ENCODE measurements around the gene PLEKHH1.

PLEKHH1 gene

DNA sequence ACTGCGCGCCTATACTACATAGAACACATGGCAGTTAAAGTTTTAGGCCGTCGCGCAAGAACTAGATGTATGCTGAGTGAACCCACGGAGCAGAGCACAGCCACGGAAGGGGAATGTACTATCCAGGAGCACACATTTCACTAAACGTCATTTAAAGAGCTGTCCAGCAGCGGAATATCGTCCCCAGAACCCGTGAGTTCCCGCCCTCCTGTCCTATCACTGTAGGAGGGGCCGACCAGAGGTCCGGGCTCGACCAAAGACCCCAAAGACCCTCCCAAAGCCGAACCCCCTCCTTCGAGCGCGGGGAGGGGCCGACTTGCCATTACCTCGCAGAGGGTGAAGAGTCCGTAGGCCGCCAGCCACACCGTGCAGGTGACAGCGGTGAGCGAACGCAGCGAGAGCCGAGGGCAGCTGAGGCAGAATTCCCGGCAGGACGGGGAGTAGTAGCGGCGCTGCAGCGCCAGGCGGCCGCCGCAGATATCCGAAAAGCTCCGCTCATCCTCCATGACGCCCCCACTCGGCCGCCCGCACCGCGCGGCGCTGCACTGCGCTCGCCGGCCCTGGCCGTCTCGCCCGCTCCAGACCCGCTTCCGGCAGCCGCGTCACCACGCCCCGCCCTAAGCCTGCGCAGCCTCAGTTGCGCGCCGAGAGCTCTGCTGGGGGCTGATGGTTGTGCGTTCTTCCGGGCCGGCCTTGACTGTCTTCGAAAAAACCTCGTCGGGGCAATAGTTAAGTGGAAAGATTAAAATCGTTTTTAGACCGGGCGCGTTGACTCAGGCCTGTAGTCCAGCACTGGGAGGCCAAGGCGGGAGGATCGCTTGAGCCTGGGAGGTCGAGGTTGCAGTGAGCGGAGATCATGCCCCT is 66.8 kb downstream of the PLEKHH1 start, which contains the start of gene PIGH:
Gene PIGH, minus strand, starts transcription at position 571 of the 864 bp plus-strand sequence. Its CDS starts 65 bp downstream, at position 506.
- POLR2A ChIA-PET: interaction anchor here (0.5 to 2.0 kb wide), 19 partner anchors 8 to 219 kb away, joined by 3 to 14 read pairs (median 4); partner anchors contain the start of genes PLEKHH1, RAD51B and RDH11
- Histone ChIP-seq H3K27ac (ENCODE audit: extremely low read depth, low read depth, low read length) (peak within 1 kb of the TSS; percentile 76), H3K36me3 (ENCODE audit: control insufficient read depth in 2 of 2, insufficient read depth in 1 of 2, low read length in 2 of 2) (no peaks in the 10 kb centered on the region), H3K4me1 (ENCODE audit: control insufficient read depth, insufficient read depth, low read length) (no peaks in the 10 kb centered on the region), H3K9me3 (ENCODE audit: control insufficient read depth, insufficient read depth, low read depth, low read length) (no peaks in the 10 kb centered on the region), H3K4me3 (ENCODE audit: low read depth, low read length) (peak within 1 kb of the TSS; percentile 95)
- CTCF ChIA-PET: interaction anchor here (0.6 to 2.7 kb wide), 15 partner anchors 9 to 981 kb away, joined by 3 to 15 read pairs (median 6); partner anchors contain the start of gene ATP6V1D
- TF ChIP-seq, protein P1, sequence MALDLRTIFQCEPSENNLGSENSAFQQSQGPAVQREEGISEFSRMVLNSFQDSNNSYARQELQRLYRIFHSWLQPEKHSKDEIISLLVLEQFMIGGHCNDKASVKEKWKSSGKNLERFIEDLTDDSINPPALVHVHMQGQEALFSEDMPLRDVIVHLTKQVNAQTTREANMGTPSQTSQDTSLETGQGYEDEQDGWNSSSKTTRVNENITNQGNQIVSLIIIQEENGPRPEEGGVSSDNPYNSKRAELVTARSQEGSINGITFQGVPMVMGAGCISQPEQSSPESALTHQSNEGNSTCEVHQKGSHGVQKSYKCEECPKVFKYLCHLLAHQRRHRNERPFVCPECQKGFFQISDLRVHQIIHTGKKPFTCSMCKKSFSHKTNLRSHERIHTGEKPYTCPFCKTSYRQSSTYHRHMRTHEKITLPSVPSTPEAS (tag by site-specific recombination; IDR thresholded peaks at IDR 0.05): no peak
- no peak for TF ChIP-seq ZNF121 (tag by site-specific recombination; IDR thresholded peaks at IDR 0.05)
- no peak for TF ChIP-seq ZNF768 (tag by site-specific recombination; IDR thresholded peaks at IDR 0.05)
- TF ChIP-seq ZNF624 (tag by site-specific recombination; IDR thresholded peaks at IDR 0.05): no peak
- TF ChIP-seq TSHZ1 (tag by site-specific recombination; IDR thresholded peaks at IDR 0.05; ENCODE audit: borderline replicate concordance): no peak
- no peak for TF ChIP-seq ZNF513 (tag by site-specific recombination; IDR thresholded peaks at IDR 0.05)
- TF ChIP-seq ZNF24 (tag by site-specific recombination; IDR thresholded peaks at IDR 0.05): no peak
- TF ChIP-seq, protein P2, sequence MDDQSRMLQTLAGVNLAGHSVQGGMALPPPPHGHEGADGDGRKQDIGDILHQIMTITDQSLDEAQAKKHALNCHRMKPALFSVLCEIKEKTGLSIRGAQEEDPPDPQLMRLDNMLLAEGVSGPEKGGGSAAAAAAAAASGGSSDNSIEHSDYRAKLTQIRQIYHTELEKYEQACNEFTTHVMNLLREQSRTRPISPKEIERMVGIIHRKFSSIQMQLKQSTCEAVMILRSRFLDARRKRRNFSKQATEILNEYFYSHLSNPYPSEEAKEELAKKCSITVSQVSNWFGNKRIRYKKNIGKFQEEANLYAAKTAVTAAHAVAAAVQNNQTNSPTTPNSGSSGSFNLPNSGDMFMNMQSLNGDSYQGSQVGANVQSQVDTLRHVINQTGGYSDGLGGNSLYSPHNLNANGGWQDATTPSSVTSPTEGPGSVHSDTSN (CRISPR knock-in tag; IDR thresholded peaks at IDR 0.05): peak; percentile 54; the same call in 1 of the 2 replicates
- no peak for TF ChIP-seq WT1 (tag by site-specific recombination; IDR thresholded peaks at IDR 0.05)
- no peak for TF ChIP-seq ZBTB1 (tag by site-specific recombination; IDR thresholded peaks at IDR 0.05)
- TF ChIP-seq PRDM1 (tag by site-specific recombination; IDR thresholded peaks at IDR 0.05): no peak
- TF ChIP-seq ZNF354C (tag by site-specific recombination; IDR thresholded peaks at IDR 0.05; ENCODE audit: borderline replicate concordance, low read depth): no peak
- no peak for TF ChIP-seq ZNF621 (tag by site-specific recombination; IDR thresholded peaks at IDR 0.05)
- TF ChIP-seq OSR2 (tag by site-specific recombination; IDR thresholded peaks at IDR 0.05): no peak
- TF ChIP-seq HOXC10 (CRISPR knock-in tag; IDR thresholded peaks at IDR 0.05): no peak
- TF ChIP-seq MEIS1 (CRISPR knock-in tag; IDR thresholded peaks at IDR 0.05; ENCODE audit: borderline replicate concordance): no peak
- no peak for TF ChIP-seq ZNF423 (tag by site-specific recombination; IDR thresholded peaks at IDR 0.05)
- TF ChIP-seq, protein P3, sequence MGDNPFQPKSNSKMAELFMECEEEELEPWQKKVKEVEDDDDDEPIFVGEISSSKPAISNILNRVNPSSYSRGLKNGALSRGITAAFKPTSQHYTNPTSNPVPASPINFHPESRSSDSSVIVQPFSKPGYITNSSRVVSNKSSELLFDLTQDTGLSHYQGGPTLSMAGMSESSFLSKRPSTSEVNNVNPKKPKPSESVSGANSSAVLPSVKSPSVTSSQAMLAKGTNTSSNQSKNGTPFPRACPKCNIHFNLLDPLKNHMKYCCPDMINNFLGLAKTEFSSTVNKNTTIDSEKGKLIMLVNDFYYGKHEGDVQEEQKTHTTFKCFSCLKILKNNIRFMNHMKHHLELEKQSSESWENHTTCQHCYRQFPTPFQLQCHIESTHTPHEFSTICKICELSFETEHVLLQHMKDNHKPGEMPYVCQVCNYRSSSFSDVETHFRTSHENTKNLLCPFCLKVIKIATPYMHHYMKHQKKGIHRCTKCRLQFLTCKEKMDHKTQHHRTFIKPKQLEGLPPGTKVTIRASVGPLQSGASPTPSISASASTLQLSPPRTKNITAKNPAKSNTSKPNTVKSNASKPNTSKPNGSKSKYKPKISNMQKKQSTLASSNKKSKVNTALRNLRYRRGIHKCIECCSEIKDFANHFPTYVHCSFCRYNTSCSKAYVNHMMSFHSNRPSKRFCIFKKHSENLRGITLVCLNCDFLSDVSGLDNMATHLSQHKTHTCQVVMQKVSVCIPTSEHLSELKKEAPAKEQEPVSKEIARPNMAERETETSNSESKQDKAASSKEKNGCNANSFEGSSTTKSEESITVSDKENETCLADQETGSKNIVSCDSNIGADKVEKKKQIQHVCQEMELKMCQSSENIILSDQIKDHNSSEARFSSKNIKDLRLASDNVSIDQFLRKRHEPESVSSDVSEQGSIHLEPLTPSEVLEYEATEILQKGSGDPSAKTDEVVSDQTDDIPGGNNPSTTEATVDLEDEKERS (tag by site-specific recombination; IDR thresholded peaks at IDR 0.05): no peak
- no peak for TF ChIP-seq KLF16 (tag by site-specific recombination; IDR thresholded peaks at IDR 0.05)
- no peak for TF ChIP-seq ZNF274 (IDR thresholded peaks at IDR 0.05; ENCODE audit: low read length)
- no peak for TF ChIP-seq ZNF274 (tag by site-specific recombination; IDR thresholded peaks at IDR 0.05; ENCODE audit: borderline replicate concordance)
- no peak for TF ChIP-seq ZNF548 (tag by site-specific recombination; IDR thresholded peaks at IDR 0.05)
- TF ChIP-seq ZSCAN23 (tag by site-specific recombination; IDR thresholded peaks at IDR 0.05): no peak
- TF ChIP-seq SCRT1 (tag by site-specific recombination; IDR thresholded peaks at IDR 0.05; ENCODE audit: borderline replicate concordance): no peak
- TF ChIP-seq BCL11B (tag by site-specific recombination; IDR thresholded peaks at IDR 0.05; ENCODE audit: low read depth): no peak
- no peak for TF ChIP-seq GFI1B (tag by site-specific recombination; IDR thresholded peaks at IDR 0.05)
